GM12892 (cell line): ENCODE results near the gene RNF13.

Experiments used
- POLR2A ChIP-seq: IDR thresholded peaks from 2 replicates; pipeline ENCODE4 v1.6.1; 2011; ENCODE audit warnings: low read depth, low read length, control low read depth
- TAF1 ChIP-seq: IDR thresholded peaks from 2 replicates; pipeline ENCODE4 v1.6.1; 2011; ENCODE audit warnings: low read depth, mild to moderate bottlenecking, control low read depth, low read length, borderline replicate concordance

DNA sequence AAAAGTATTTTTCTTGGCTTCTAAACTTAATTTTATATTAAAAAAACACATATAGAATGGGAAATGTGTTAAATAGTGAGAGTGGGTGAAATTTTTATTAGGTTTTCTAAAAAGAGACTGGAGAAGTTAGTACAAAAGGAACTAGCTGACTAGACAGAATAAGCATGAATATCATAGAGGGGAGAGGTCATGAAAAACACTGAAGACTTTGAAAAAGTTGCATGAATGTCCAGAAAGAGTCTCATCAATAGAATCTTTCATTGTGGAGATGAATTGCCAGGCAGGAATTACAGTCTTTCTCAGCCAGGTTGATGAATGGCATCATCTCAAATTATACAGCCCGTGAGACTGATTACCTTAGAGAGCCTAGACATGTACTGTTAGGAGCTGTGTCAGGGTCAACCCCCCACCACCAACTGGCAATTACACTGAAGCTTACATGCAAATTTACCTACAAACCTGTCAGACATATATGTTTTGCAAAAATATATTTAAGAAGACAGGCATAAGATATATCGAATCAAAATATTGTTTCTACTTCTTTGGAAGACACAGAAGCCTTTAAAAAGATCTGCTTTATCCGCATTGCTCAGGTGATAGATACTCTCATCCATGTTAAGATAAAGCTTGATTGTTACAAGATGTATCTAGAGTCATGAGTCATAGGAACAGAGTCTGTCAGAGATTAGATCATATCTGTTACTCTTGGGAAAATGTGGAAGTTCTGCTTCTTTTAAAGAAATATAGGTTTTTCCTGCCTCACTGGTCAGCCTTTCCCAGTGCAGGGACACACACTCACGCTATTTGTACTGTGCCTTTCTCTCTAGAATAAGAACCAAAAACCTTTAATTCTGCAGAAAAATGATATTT lies 192.5 kb downstream of the RNF13 start:
- TF ChIP-seq TAF1 (no peak), POLR2A (no peak)
